ENCODE measurements around the gene GNPAT.

- TF ChIP-seq, protein P1, sequence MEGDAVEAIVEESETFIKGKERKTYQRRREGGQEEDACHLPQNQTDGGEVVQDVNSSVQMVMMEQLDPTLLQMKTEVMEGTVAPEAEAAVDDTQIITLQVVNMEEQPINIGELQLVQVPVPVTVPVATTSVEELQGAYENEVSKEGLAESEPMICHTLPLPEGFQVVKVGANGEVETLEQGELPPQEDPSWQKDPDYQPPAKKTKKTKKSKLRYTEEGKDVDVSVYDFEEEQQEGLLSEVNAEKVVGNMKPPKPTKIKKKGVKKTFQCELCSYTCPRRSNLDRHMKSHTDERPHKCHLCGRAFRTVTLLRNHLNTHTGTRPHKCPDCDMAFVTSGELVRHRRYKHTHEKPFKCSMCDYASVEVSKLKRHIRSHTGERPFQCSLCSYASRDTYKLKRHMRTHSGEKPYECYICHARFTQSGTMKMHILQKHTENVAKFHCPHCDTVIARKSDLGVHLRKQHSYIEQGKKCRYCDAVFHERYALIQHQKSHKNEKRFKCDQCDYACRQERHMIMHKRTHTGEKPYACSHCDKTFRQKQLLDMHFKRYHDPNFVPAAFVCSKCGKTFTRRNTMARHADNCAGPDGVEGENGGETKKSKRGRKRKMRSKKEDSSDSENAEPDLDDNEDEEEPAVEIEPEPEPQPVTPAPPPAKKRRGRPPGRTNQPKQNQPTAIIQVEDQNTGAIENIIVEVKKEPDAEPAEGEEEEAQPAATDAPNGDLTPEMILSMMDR (conservative IDR thresholded peaks at IDR 0.05; ENCODE audit: low read length), result no peak
- TF ChIP-seq EZH2phosphoT487 (IDR thresholded peaks at IDR 0.05; ENCODE audit: borderline replicate concordance, low read depth, low read length), result no peak
These were observed 44.3 kb upstream of the GNPAT start for GRCh38 chr1:231196728-231197127.

Data from OCI-LY7 (cell line).